M059J (cell line): ENCODE measurements around the gene ROPN1L. TPM values are rescaled to one million over a fixed set of nuclear protein-coding genes. Genes with fewer than 3 reads are reported as not detected.

Experiments
- DNase-seq: peaks from one replicate; pipeline ENCODE4 v3.0.0-alpha.2; 2012; ENCODE audit warnings: low read depth
- total RNA-seq: library from RNA; depleted of rRNA; stranded (reverse); fragments of >200 nt; shearing (Covaris generic); gene quantifications from 2 replicates; pipeline ENCODE4 v1.2.3, GENCODE V29; 2014

ROPN1L gene
- total RNA-seq, 1 experiment from 2014 or later: 3.0 TPM

GRCh38 chr5:10457682-10458574, 16.2 kb downstream of the ROPN1L start:
- DNase-seq: peak; percentile 38

GRCh38 chr5:10459080-10460055, 17.7 kb downstream of the ROPN1L start:
- DNase-seq: no peak

- DNase-seq: peak; percentile 63
These were observed 18.7 kb downstream of the ROPN1L start for GRCh38 chr5:10460252-10460906.

- no peak for DNase-seq
These were observed 19.4 kb downstream of the ROPN1L start for GRCh38 chr5:10461041-10461440.

GRCh38 chr5:10461904-10462555, 20.4 kb downstream of the ROPN1L start:
- DNase-seq: no peak

GRCh38 chr5:10463566-10463965, 21.9 kb downstream of the ROPN1L start:
- DNase-seq: no peak

GRCh38 chr5:10464173-10464572, 22.5 kb downstream of the ROPN1L start:
- no peak for DNase-seq

- DNase-seq: no peak
These were observed 24.0 kb downstream of the ROPN1L start for GRCh38 chr5:10465726-10466125.

- DNase-seq: no peak
These were observed 24.9 kb downstream of the ROPN1L start for GRCh38 chr5:10466446-10467073.

- peak; percentile 91 for DNase-seq
These were observed 25.9 kb downstream of the ROPN1L start for GRCh38 chr5:10467281-10468198.

GRCh38 chr5:10468256-10468655, 26.6 kb downstream of the ROPN1L start:
- DNase-seq: peak; percentile 40

- peak; percentile 69 for DNase-seq
These were observed 27.8 kb downstream of the ROPN1L start for GRCh38 chr5:10469253-10470050.

GRCh38 chr5:10470669-10471068, 29.0 kb downstream of the ROPN1L start:
- DNase-seq: no peak

GRCh38 chr5:10471677-10472076, 30.0 kb downstream of the ROPN1L start:
- DNase-seq: no peak

GRCh38 chr5:10474521-10475075, 32.9 kb downstream of the ROPN1L start:
- DNase-seq: no peak

GRCh38 chr5:10475931-10476676, 34.4 kb downstream of the ROPN1L start:
- no peak for DNase-seq

- DNase-seq: no peak
These were observed 35.2 kb downstream of the ROPN1L start for GRCh38 chr5:10476878-10477277.

- no peak for DNase-seq
These were observed 36.3 kb downstream of the ROPN1L start for GRCh38 chr5:10477943-10478342.
